NCI-H345 treated with DMSO at 0.1 percent for 48 hours (cell line): ENCODE data around the gene FAM171A2.
A peak's percentile ranks its signal among the peaks of the same experiment; 100 is the strongest.
"Not testable (repeated sequence)": the region's sequence is repeated elsewhere in the genome, so short reads cannot be mapped to it uniquely, and the experiment has no call there.

ENCODE experiments used
- DNase-seq: peaks from one replicate; lab custom pipeline; 2025; ENCODE audit not compliant: unreplicated experiment; lab: John Stamatoyannopoulos, UW

Gene FAM171A2

GRCh38 chr17:44384281-44384822 lies 20.7 kb upstream of the FAM171A2 start:
- DNase-seq: no peak

- no peak for DNase-seq
Measured at GRCh38 chr17:44383861-44384260, 20.2 kb upstream of the FAM171A2 start.

GRCh38 chr17:44383363-44383762 lies 19.7 kb upstream of the FAM171A2 start:
- DNase-seq: no peak

- no peak for DNase-seq
Measured at GRCh38 chr17:44382917-44383316, 19.3 kb upstream of the FAM171A2 start.

GRCh38 chr17:44381810-44382305 lies 18.2 kb upstream of the FAM171A2 start:
- no peak for DNase-seq

GRCh38 chr17:44380767-44381166 lies 17.1 kb upstream of the FAM171A2 start:
- DNase-seq: no peak

- no peak for DNase-seq
Measured at GRCh38 chr17:44379887-44380286, 16.2 kb upstream of the FAM171A2 start.

- DNase-seq: no peak
Measured at GRCh38 chr17:44378171-44378705, 14.6 kb upstream of the FAM171A2 start.

GRCh38 chr17:44376779-44377178 lies 13.1 kb upstream of the FAM171A2 start:
- DNase-seq: no peak

GRCh38 chr17:44376124-44376523 lies 12.5 kb upstream of the FAM171A2 start:
- no peak for DNase-seq

- no peak for DNase-seq
Measured at GRCh38 chr17:44375196-44376017, 11.8 kb upstream of the FAM171A2 start.

GRCh38 chr17:44374306-44375195 lies 10.9 kb upstream of the FAM171A2 start:
- DNase-seq: no peak

- no peak for DNase-seq
Measured at GRCh38 chr17:44372036-44372435, 8.4 kb upstream of the FAM171A2 start.

GRCh38 chr17:44369414-44370023 lies 5.9 kb upstream of the FAM171A2 start:
- DNase-seq: not testable (repeated sequence)

- DNase-seq: not testable (repeated sequence)
Measured at GRCh38 chr17:44368391-44369243, 5.0 kb upstream of the FAM171A2 start.

GRCh38 chr17:44367231-44367979 lies 3.8 kb upstream of the FAM171A2 start:
- no peak for DNase-seq

GRCh38 chr17:44365051-44365450 lies 1.4 kb upstream of the FAM171A2 start:
- DNase-seq: not testable (repeated sequence)

- peak; percentile 15 for DNase-seq
Measured at GRCh38 chr17:44362949-44363612, 572 bp downstream of the FAM171A2 start.
